ENCODE measurements around the gene FBF1. TPM values are rescaled to one million over a fixed set of nuclear protein-coding genes. Genes with fewer than 3 reads are reported as not detected.
"Not testable (repeated sequence)": the region's sequence is repeated elsewhere in the genome, so short reads cannot be mapped to it uniquely, and the experiment has no call there.

FBF1 gene
- total RNA-seq, 4 donors from 2014 or later = 41.7 to 49.7 (median 43.4) TPM

DNA sequence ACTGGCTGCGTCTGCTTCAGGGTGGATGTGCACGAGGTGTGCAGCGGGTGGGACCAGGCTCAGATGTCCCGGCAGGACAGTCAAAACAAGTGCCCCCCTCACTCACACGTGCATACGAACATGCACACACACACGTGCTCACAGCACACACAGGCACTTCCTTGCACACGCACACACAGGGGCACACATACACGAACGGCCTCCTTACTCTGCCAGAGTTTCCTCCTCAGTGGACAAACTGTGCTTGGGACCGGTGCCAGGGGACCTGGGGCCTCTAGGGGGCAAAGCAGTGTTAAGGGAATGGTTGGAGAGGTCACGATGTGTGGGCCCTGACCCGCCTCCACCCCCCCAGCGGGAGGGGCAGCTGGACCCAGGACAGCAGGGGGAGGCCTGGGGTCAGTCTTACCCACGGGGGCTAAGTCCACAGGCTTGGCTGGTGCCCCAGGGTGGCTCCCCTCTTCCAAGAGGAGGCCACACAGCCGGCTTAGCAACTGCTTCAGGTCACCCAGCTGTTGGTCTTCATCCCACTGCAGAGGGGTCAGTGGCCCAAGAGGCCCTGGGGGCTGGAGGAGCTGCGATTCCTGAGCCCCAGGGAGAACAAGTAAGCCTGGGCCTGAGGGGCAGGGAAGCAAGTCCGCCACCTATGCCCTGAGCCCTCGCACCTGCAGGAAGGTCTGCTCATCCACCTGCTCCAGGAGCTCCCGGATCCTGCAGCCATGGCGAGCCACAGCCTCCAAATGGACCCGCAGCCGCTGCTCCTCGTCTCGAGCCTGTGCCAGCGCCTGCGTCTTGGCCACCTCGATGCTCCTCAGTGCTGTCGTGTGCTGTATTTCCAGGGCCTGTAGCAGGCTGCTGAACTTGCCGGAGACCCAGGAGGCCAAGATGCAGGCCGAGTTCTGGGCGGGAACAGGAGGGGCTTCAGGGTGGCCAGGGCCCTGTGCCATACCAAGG, 49.0 kb downstream of the FBF1 start:
- whole genome bisulfite sequencing, 2 donors = 76 to 86% methylated on average over 15 to 21 of the region's 32 CpGs
- H3K27ac ChIP-seq = no peak overlapping the region
- intact Hi-C loops (cut with DNase I) = no loop called here
- no peak overlapping the region for H3K4me3 ChIP-seq (replicated peaks in 1 of 3)
- no peaks in the 10 kb centered on the region for H3K9me3 ChIP-seq
- no peak for TF ChIP-seq CTCF (IDR thresholded peaks at IDR 0.05)
- no peak for TF ChIP-seq POLR2A (IDR thresholded peaks at IDR 0.05)
- no peak for DNase-seq
- H3K36me3 ChIP-seq = peaks cover 8 to 14% of the 10 kb centered on the region in 2 donors
- no peaks in the 10 kb centered on the region for H3K27me3 ChIP-seq
- peaks cover 7 to 18% of the 10 kb centered on the region in 2 donors for H3K4me1 ChIP-seq

- intact Hi-C loops (cut with DNase I) = no loop called here
Observed at GRCh38 chr17:75891022-75891604, 49.7 kb downstream of the FBF1 start.

DNA sequence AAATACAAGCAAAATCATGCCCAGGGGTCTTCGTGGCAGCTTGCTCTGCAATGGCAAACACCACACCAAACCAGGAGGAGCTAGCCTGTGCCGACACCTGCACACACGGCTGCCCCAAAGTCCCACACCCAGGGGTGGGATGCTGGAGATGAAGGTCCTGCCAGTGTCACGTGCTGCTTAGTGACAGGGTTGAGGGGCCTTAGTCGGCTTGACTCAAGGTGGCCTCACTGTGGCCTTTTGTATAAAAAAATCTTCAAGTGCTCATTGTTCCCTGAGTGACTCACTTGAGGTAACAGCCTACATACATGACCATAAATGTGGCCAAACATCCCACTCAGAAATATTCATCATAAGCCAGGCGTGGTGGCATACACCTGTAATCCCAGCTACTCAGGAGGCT, 51.4 kb downstream of the FBF1 start:
- H3K4me1 ChIP-seq = peaks cover 0 to 4% of the 10 kb centered on the region in 2 donors
- DNase-seq = no peak
- no peaks in the 10 kb centered on the region for H3K27me3 ChIP-seq
- no peak overlapping the region for H3K27ac ChIP-seq
- TF ChIP-seq CTCF (IDR thresholded peaks at IDR 0.05) = no peak
- no peak for TF ChIP-seq POLR2A (IDR thresholded peaks at IDR 0.05)
- intact Hi-C loops (cut with DNase I) = no loop called here
- WGBS, 2 donors = 70% methylated on average over 3 to 5 of the region's 6 CpGs
- no peak overlapping the region for H3K4me3 ChIP-seq (replicated peaks in 1 of 3)
- peaks cover 8 to 14% of the 10 kb centered on the region in 2 donors for H3K36me3 ChIP-seq
- H3K9me3 ChIP-seq = no peaks in the 10 kb centered on the region

More at GRCh38 chr17:75891022-75891604, 49.7 kb downstream of the FBF1 start:
- H3K4me3 ChIP-seq (replicated peaks in 1 of 3) = no peak overlapping the region
- peaks cover 7 to 17% of the 10 kb centered on the region in 2 donors for H3K4me1 ChIP-seq
- H3K36me3 ChIP-seq = peaks cover 8 to 14% of the 10 kb centered on the region in 2 donors
- H3K27me3 ChIP-seq = no peaks in the 10 kb centered on the region
- no peak overlapping the region for H3K27ac ChIP-seq
- WGBS, 2 donors = 90 to 92% methylated on average over 17 to 18 of the region's 31 CpGs
- DNase-seq = no peak
- no peaks in the 10 kb centered on the region for H3K9me3 ChIP-seq
- TF ChIP-seq POLR2A (IDR thresholded peaks at IDR 0.05) (no peak), CTCF (IDR thresholded peaks at IDR 0.05) (no peak)

DNA sequence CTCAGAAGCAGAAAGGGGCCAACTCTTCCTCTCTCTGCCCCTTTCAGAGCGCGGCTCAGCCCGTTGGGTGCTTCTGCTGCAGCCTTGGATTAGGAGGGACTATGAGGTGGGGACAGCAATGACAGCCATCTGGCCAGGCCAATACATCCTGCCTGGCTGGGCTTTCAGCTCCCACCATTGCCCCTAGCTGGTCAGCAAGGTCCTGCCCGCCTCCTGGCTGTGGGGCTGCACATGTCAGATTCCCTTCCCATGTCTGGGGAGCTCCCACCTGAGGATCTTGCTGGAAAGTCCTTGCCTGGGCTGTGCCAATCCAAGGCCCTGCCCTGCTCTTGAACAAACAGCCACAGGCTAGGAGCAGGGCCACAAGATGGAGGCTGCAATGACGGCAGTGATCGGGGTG, 52.4 kb downstream of the FBF1 start:
- Histone ChIP-seq H3K27me3 (no peaks in the 10 kb centered on the region), H3K36me3 (peaks cover 8 to 14% of the 10 kb centered on the region in 2 donors), H3K4me1 (no peaks in the 10 kb centered on the region), H3K27ac (no peak overlapping the region), H3K4me3 (replicated peaks in 1 of 3) (no peak overlapping the region), H3K9me3 (no peaks in the 10 kb centered on the region)
- TF ChIP-seq CTCF (IDR thresholded peaks at IDR 0.05) = no peak
- TF ChIP-seq POLR2A (IDR thresholded peaks at IDR 0.05) = no peak
- intact Hi-C loops (cut with DNase I) = no loop called here
- no peak for DNase-seq
- WGBS, 2 donors = 89 to 92% methylated on average over 6 of the region's 6 CpGs

DNA sequence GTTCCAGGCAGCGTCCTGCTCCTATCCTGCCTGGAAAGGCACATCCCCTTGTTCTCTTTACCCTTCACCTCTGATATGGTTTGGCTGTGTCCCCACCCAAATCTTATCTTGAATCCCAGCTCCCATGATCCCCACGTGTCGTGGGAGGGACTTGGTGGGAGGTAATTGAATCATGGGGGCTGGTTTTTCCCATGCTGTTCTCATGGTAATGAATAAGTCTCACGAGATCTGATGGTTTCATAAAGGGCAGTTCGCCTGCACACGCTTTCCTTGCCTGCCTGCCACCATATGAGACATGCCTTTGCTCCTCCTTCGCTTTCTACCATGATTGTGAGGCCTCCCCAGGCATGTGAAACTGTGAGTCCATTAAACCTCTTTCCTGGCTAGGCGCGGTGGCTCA, 55.0 kb downstream of the FBF1 start:
- DNase-seq; H3K9me3 ChIP-seq; intact Hi-C loops (cut with DNase I); H3K4me1 ChIP-seq; H3K27ac ChIP-seq; H3K36me3 ChIP-seq; H3K27me3 ChIP-seq; H3K4me3 ChIP-seq (replicated peaks in 1 of 3): not testable (repeated sequence)
- 91 to 95% methylated on average over 9 of the region's 9 CpGs for WGBS, 2 donors

Measured in thyroid gland (tissue), 4 donors.